VCaP (cell line): ENCODE data around the gene GTF3C4.

Experiments
- H3K27ac ChIP-seq: fragments of 450-650 bp; 2 replicates; pipeline ENCODE4 v1.5.1; 2017
- CTCF ChIP-seq: fragments of 450-650 bp; conservative IDR thresholded peaks from 2 replicates; pipeline ENCODE4 v1.5.1; 2017; ENCODE audit warnings: mild to moderate bottlenecking, moderate library complexity

The GTF3C4 gene

GRCh38 chr9:132722564-132723065, 52.4 kb downstream of the GTF3C4 start:
- TF ChIP-seq CTCF = no peak
- no peak overlapping the region for H3K27ac ChIP-seq

- no peak overlapping the region for H3K27ac ChIP-seq
Measured at GRCh38 chr9:132723809-132724208, 53.5 kb downstream of the GTF3C4 start.

GRCh38 chr9:132725306-132725705, 55.0 kb downstream of the GTF3C4 start:
- TF ChIP-seq CTCF = no peak
- H3K27ac ChIP-seq = no peak overlapping the region

More at GRCh38 chr9:132723809-132724208, 53.5 kb downstream of the GTF3C4 start:
- TF ChIP-seq CTCF = no peak

- TF ChIP-seq CTCF = no peak
- H3K27ac ChIP-seq = no peak overlapping the region
Measured at GRCh38 chr9:132726576-132727130, 56.4 kb downstream of the GTF3C4 start.

GRCh38 chr9:132728071-132728470, 57.8 kb downstream of the GTF3C4 start:
- no peak for TF ChIP-seq CTCF
- H3K27ac ChIP-seq = no peak overlapping the region

GRCh38 chr9:132728497-132728896, 58.2 kb downstream of the GTF3C4 start:
- no peak for TF ChIP-seq CTCF
- no peak overlapping the region for H3K27ac ChIP-seq

GRCh38 chr9:132729235-132729890, 59.1 kb downstream of the GTF3C4 start:
- no peak overlapping the region for H3K27ac ChIP-seq
- TF ChIP-seq CTCF = no peak
